Gastroesophageal sphincter (tissue), 2 donors: ENCODE results near the gene CYP4F2.

Experiments
- EP300 ChIP-seq: sonication (generic); formaldehyde crosslinking; IDR thresholded peaks from one replicate; pipeline ENCODE4 v1.6.1; 2017; ENCODE audit warnings: antibody characterized with exemption, mild to moderate bottlenecking
- POLR2A ChIP-seq, 2 donors: fragments of 450-650 bp; IDR thresholded peaks; one replicate each; pipeline ENCODE4 v1.6.1; 2017; ENCODE audit warnings: antibody characterized with exemption in 2 of 2, mild to moderate bottlenecking in 2 of 2, moderate library complexity in 1 of 2

GRCh38 chr19:15911599-15912235 is 13.8 kb upstream of the CYP4F2 start:
- TF ChIP-seq EP300 (no peak), POLR2A (IDR thresholded peaks at IDR 0.05) (no peak)
